ENCODE data around the gene KREMEN2.
"Not testable (repeated sequence)": the region's sequence is repeated elsewhere in the genome, so short reads cannot be mapped to it uniquely, and the experiment has no call there.

KREMEN2 gene

GRCh38 chr16:2942045-2942444 is 22.0 kb upstream of the KREMEN2 start:
- TF ChIP-seq CTCF (IDR thresholded peaks at IDR 0.05; ENCODE audit: low read length, missing control alignments) = no peak
- DNase-seq (ENCODE audit: low read depth) = no peak
- H3K4me3 ChIP-seq (replicated peaks; ENCODE audit: low read depth, low read length) = no peak overlapping the region

GRCh38 chr16:2943716-2944115 is 20.4 kb upstream of the KREMEN2 start:
- DNase-seq (ENCODE audit: low read depth); H3K4me3 ChIP-seq (replicated peaks; ENCODE audit: low read depth, low read length): not testable (repeated sequence)

GRCh38 chr16:2946649-2947048 is 17.4 kb upstream of the KREMEN2 start:
- TF ChIP-seq CTCF (IDR thresholded peaks at IDR 0.05; ENCODE audit: low read length, missing control alignments) = no peak
- DNase-seq (ENCODE audit: low read depth) = no peak
- H3K4me3 ChIP-seq (replicated peaks; ENCODE audit: low read depth, low read length) = no peak overlapping the region

- no peak for DNase-seq (ENCODE audit: low read depth)
- no peak for TF ChIP-seq CTCF (IDR thresholded peaks at IDR 0.05; ENCODE audit: low read length, missing control alignments)
- no peak overlapping the region for H3K4me3 ChIP-seq (replicated peaks; ENCODE audit: low read depth, low read length)
Observed at GRCh38 chr16:2948807-2949704, 15.0 kb upstream of the KREMEN2 start.

- no peak for DNase-seq (ENCODE audit: low read depth)
- H3K4me3 ChIP-seq (replicated peaks; ENCODE audit: low read depth, low read length) = no peak overlapping the region
- TF ChIP-seq CTCF (IDR thresholded peaks at IDR 0.05; ENCODE audit: low read length, missing control alignments) = no peak
Observed at GRCh38 chr16:2949705-2950352, 14.2 kb upstream of the KREMEN2 start.

GRCh38 chr16:2950353-2950724 is 13.7 kb upstream of the KREMEN2 start:
- no peak overlapping the region for H3K4me3 ChIP-seq (replicated peaks; ENCODE audit: low read depth, low read length)
- DNase-seq (ENCODE audit: low read depth) = no peak
- no peak for TF ChIP-seq CTCF (IDR thresholded peaks at IDR 0.05; ENCODE audit: low read length, missing control alignments)

- DNase-seq (ENCODE audit: low read depth) = no peak
- H3K4me3 ChIP-seq (replicated peaks; ENCODE audit: low read depth, low read length) = no peak overlapping the region
- no peak for TF ChIP-seq CTCF (IDR thresholded peaks at IDR 0.05; ENCODE audit: low read length, missing control alignments)
Observed at GRCh38 chr16:2950773-2951172, 13.3 kb upstream of the KREMEN2 start.

Measured in fibroblast of pulmonary artery (primary cell).